ENCODE data around the gene SNX27. TPM values are rescaled to one million over a fixed set of nuclear protein-coding genes. Genes with fewer than 3 reads are reported as not detected.

Gene SNX27
- total and polyA plus RNA-seq, 7 donors, result 10.7 to 47.2 (median 41.0) TPM

- ATAC-seq, result peak; percentile 11 to 25 (median 20)
- Histone ChIP-seq H3K4me3 (peak overlapping the region; percentile 98), H3K27me3 (ENCODE audit: insufficient read depth in 3 of 3, low read length in 2 of 3) (no peaks in the 10 kb centered on the region), H3K4me1 (peaks cover 30% of the 10 kb centered on the region), H3K9me3 (no peaks in the 10 kb centered on the region), H3K27ac (peak overlapping the region; percentile 90), H3K36me3 (ENCODE audit: insufficient read depth in 1 of 2, low read depth in 1 of 2) (peaks cover 0 to 6% of the 10 kb centered on the region in 2 donors)
- intact Hi-C loops (cut with DNase I), result loop anchor here in 1 of 2 donors (10.0 kb wide), 1 partner anchor 52 kb away; no protein-coding TSS in a partner anchor
- 2 to 4% (median 3%) methylated on average over 26 to 44 of the region's 44 CpGs for WGBS, 3 donors
- peak in 1 of 2 donors; percentile 41 for DNase-seq
- no peak for TF ChIP-seq CTCF (IDR thresholded peaks at IDR 0.05)
Measured at GRCh38 chr1:151612501-151613281, 841 bp downstream of the SNX27 start.

- no peak for ATAC-seq
Measured at GRCh38 chr1:151613282-151613780, 1.5 kb downstream of the SNX27 start.

GRCh38 chr1:151615711-151616504 lies 4.1 kb downstream of the SNX27 start:
- WGBS, 3 donors, result 68 to 80% (median 73%) methylated on average over 4 of the region's 4 CpGs
- DNase-seq (no peak), ATAC-seq (no peak)
- Histone ChIP-seq H3K9me3 (no peaks in the 10 kb centered on the region), H3K27me3 (ENCODE audit: insufficient read depth in 3 of 3, low read length in 2 of 3) (no peaks in the 10 kb centered on the region), H3K4me3 (no peak overlapping the region), H3K27ac (no peak overlapping the region), H3K36me3 (ENCODE audit: insufficient read depth in 1 of 2, low read depth in 1 of 2) (peaks cover 0 to 6% of the 10 kb centered on the region in 2 donors), H3K4me1 (peaks cover 52% of the 10 kb centered on the region)
- intact Hi-C loops (cut with DNase I), result loop anchor here in 1 of 2 donors (10.0 kb wide), 1 partner anchor 49 kb away; no protein-coding TSS in a partner anchor
- no peak for TF ChIP-seq CTCF (IDR thresholded peaks at IDR 0.05)

More at GRCh38 chr1:151613282-151613780, 1.5 kb downstream of the SNX27 start:
- intact Hi-C loops (cut with DNase I), result loop anchor here in 1 of 2 donors (10.0 kb wide), 1 partner anchor 51 kb away; no protein-coding TSS in a partner anchor
- Histone ChIP-seq H3K4me3 (peak overlapping the region; percentile 98), H3K36me3 (ENCODE audit: insufficient read depth in 1 of 2, low read depth in 1 of 2) (peaks cover 0 to 6% of the 10 kb centered on the region in 2 donors), H3K4me1 (peaks cover 30% of the 10 kb centered on the region), H3K9me3 (no peaks in the 10 kb centered on the region), H3K27me3 (ENCODE audit: insufficient read depth in 3 of 3, low read length in 2 of 3) (no peaks in the 10 kb centered on the region), H3K27ac (no peak overlapping the region)
- 37 to 44% (median 43%) methylated on average over 9 of the region's 9 CpGs for WGBS, 3 donors
- no peak for TF ChIP-seq CTCF (IDR thresholded peaks at IDR 0.05)
- no peak for DNase-seq

GRCh38 chr1:151616505-151616849 lies 4.6 kb downstream of the SNX27 start:
- peaks cover 0 to 6% of the 10 kb centered on the region in 2 donors for H3K36me3 ChIP-seq (ENCODE audit: insufficient read depth in 1 of 2, low read depth in 1 of 2)
- intact Hi-C loops (cut with DNase I), result loop anchor here in 1 of 2 donors (10.0 kb wide), 1 partner anchor 48 kb away; no protein-coding TSS in a partner anchor
- 85 to 96% (median 90%) methylated on average over 3 of the region's 3 CpGs for WGBS, 3 donors

More at GRCh38 chr1:151616505-151616849, 4.6 kb downstream of the SNX27 start:
- ATAC-seq (no peak), DNase-seq (no peak)
- no peaks in the 10 kb centered on the region for H3K27me3 ChIP-seq (ENCODE audit: insufficient read depth in 3 of 3, low read length in 2 of 3)
- TF ChIP-seq CTCF (IDR thresholded peaks at IDR 0.05), result no peak
- no peak overlapping the region for H3K27ac ChIP-seq
- peaks cover 53% of the 10 kb centered on the region for H3K4me1 ChIP-seq
- no peak overlapping the region for H3K4me3 ChIP-seq
- no peaks in the 10 kb centered on the region for H3K9me3 ChIP-seq

All from psoas muscle (tissue), 8 donors.